GM18870 (cell line): ENCODE measurements around the gene CSTF3.
A peak's percentile ranks its signal among the peaks of the same experiment; 100 is the strongest.
"Not testable (repeated sequence)": the region's sequence is repeated elsewhere in the genome, so short reads cannot be mapped to it uniquely, and the experiment has no call there.

Source experiments
- ATAC-seq: cut with Tn5 transposase; IDR thresholded peaks from one replicate; pipeline ENCODE4 v1.9.1; 2021; ENCODE audit warnings: moderate library complexity; ENCODE audit not compliant: unreplicated experiment

Gene CSTF3

GRCh38 chr11:33094157-33094556 is 67.1 kb downstream of the CSTF3 start:
- ATAC-seq, result no peak

DNA sequence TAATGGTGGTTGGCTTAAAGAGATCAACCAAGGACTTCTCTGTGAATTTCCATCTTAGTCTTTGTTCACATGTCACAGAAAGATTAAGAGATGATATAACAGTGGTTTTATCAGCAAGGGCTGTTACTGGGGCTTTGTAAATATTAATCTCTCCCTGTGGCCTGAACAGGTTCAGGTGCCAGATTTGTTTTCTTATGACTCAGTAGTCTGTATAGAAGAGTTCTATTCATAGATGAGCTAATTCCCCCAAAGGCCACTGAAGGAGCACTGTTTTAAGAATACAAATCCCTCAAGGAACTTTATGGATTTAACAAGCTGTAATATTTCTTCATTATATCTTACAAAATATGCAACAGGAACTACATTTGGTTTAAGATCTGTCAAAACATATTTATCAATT is 71.5 kb downstream of the CSTF3 start:
- ATAC-seq, result no peak

DNA sequence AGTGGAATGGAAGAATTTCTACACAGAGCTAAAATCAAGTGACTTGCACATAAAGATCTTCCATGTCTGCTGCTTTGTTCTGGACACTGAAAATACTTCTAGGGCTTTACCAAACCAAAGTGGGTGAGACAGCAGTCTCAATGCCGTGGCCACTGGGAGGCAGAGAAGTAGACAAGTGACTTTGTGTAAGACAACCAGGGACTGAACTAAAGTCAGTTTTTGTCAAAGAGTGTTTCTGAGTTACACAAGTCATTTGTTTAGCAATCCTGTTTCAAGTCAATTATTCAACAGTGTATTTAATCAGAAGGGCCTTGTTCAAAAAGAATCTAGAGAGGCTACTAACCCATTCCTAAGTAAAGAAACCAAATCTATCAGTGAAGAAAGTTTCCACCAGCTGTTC is 75.3 kb downstream of the CSTF3 start:
- no peak for ATAC-seq

DNA sequence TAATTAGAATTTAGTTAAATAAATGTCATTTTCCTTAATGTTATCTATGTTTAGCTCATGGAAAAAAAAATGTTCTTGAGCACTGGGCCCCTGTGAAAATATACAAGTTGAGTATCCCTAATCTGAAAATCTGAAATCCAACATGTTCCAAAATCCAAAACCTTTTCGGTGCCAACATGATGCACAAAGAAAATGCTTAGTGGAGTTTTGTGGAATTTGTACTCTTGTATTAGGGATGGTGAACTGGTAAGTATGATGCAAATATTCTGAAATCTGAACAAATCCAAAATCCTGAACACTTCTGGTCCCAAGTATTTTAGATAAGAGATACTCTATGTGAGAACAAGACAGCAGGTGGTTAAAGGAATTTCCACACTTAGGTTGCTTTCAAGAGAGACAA is 77.4 kb downstream of the CSTF3 start:
- no peak for ATAC-seq

DNA sequence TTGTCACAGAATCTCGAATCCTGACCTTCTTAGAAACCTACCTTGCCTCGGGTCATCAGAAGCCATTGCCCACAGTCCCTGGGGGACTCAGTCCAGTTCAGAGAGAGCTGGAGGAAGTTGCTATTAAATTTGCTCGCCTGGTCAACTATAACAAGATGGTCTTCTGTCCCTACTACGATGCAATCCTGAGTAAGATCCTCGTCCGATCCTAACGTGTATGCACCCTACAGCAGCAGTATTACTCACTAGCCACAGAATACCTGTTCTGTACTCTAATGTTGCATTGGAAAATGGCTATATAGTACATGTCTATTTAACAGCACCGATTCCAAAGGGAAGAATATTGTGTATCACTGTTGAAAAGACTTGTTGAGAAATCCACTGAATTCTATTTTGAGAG is 88.8 kb downstream of the CSTF3 start:
- ATAC-seq, result no peak

DNA sequence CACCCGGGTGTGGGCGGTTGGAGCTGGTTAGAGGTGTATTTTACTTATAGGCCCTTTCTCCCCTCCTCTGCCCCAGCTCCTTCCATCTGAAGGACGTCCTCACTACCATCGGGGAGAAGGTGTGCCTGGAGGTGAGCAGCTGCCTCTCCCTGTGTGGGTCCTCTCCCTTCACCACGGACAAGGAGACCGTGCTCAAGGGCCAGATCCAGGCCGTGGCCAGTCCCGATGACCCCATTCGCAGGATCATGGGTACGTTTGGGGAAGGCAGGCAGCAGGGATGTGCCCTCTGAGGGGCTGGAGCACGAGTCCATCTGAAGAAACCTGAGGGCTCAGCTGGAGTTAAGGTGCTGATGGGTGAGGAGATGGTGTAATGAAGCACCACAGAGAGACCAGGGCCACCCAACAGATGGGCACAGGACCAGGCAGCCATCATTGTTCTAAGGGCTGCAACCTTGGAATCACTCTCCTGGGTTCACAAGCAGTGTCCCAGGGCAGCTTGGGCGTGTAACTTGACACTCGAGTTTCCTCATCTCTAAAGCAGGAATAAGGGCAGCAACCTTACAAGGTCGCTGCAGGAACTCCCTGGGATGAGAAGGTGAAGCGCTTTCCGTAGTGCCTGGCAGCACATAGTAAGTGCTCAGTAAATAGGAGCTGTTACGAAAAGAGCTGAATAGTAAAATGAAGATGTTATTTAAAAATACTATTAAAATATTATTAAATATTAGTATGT is 92.5 kb downstream of the CSTF3 start:
- ATAC-seq, result no peak

DNA sequence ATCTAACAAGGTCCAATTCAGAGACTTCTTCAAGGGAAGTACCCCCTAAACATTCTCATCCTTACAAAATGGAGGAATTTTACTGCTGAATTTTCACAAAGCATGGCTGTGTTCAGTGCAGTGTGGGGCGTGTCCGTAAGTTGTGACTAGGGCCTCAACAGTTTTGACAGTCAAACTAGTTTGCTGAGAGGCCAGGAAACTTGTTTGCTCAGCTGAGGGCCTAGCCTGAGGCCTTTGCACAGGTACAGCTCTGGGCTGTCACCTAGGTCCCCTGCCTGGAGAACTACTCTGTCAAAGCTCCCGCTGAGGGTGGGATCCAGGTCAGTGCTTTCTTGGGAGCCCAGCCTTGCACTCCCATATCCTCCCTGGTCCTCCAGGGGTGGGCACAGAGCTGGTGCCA is 94.0 kb downstream of the CSTF3 start:
- no peak for ATAC-seq

- no peak for ATAC-seq
These were observed 95.7 kb downstream of the CSTF3 start for GRCh38 chr11:33065445-33066178.

- ATAC-seq, result no peak
These were observed 96.4 kb downstream of the CSTF3 start for GRCh38 chr11:33064866-33065265.

GRCh38 chr11:33064033-33064825 is 97.1 kb downstream of the CSTF3 start:
- ATAC-seq, result no peak

- ATAC-seq, result peak; percentile 49
These were observed 97.9 kb downstream of the CSTF3 start for GRCh38 chr11:33063326-33063881.

DNA sequence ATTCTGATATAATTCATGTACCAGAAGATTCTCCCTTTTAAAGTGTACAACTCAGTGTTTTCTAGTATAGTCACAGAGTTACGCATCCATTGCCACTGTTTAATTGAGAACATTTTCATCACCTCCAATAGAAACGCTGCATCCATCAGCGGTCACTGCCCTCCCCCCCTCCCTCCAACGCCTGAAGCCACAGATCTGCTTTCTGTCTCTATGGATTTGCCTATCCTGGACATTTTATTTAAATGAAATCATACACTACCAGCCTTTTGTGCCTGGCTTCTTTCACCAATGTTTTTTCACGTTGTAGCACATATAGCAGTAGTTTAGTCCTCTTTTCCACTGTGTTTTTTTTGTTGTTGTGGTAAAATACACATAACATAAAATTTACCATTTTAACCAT is 99.1 kb downstream of the CSTF3 start:
- ATAC-seq, result no peak

GRCh38 chr11:33060271-33060670 is 101.0 kb downstream of the CSTF3 start:
- no peak for ATAC-seq

- ATAC-seq, result no peak
These were observed 101.8 kb downstream of the CSTF3 start for GRCh38 chr11:33059331-33060007.

DNA sequence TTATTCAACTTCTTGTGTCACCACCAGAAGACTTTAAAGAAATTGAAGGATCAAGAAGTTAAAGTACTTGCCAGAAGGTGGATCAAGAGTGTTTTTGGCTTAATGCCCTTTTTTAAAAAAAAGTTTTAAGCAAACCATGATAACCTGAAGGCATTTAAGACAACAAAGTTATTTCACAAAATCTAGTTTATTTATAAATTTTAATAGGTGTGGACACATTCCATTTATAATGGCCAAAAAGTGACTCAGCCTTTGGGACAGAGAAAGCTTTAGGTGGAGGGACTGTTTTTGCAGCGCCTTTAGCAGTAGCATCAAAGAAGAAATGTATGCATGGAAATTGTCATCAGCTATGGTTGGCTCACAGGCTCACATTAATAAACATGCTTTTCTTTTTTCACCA is 104.0 kb downstream of the CSTF3 start:
- no peak for ATAC-seq

- no peak for ATAC-seq
These were observed 105.9 kb downstream of the CSTF3 start for GRCh38 chr11:33055375-33055774.

DNA sequence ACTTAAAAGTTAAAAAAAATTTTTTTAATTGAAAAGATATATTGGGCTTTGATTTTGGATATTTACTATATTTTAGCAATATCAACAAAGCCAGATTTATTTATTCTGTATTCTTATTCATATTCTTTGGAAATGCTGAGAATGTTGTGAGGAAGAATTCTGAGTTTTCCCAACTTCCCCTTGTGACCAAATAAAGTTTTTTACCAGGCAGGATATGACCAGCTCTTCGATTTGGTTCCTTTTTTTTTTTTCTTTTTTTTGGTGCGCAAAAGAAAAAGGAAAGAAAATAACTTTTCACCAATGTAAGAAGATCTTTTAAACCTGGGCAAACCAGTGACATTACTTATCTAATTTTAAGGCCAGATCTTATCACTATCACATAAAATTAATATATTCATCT is 109.0 kb downstream of the CSTF3 start:
- ATAC-seq, result no peak

- not testable (repeated sequence) for ATAC-seq
These were observed 111.5 kb downstream of the CSTF3 start for GRCh38 chr11:33049565-33050408.

- ATAC-seq, result not testable (repeated sequence)
These were observed 112.6 kb downstream of the CSTF3 start for GRCh38 chr11:33048701-33049100.
